Measurements from ENCODE around the gene RMC1.
"Not testable (repeated sequence)": the region's sequence is repeated elsewhere in the genome, so short reads cannot be mapped to it uniquely, and the experiment has no call there.

RMC1 gene

GRCh38 chr18:23498877-23499276 lies 4.4 kb upstream of the RMC1 start:
- DNase-seq (ENCODE audit: low read depth), result peak; percentile 81
- no peak overlapping the region for H3K4me3 ChIP-seq (ENCODE audit: low read length)
- TF ChIP-seq, protein P1, sequence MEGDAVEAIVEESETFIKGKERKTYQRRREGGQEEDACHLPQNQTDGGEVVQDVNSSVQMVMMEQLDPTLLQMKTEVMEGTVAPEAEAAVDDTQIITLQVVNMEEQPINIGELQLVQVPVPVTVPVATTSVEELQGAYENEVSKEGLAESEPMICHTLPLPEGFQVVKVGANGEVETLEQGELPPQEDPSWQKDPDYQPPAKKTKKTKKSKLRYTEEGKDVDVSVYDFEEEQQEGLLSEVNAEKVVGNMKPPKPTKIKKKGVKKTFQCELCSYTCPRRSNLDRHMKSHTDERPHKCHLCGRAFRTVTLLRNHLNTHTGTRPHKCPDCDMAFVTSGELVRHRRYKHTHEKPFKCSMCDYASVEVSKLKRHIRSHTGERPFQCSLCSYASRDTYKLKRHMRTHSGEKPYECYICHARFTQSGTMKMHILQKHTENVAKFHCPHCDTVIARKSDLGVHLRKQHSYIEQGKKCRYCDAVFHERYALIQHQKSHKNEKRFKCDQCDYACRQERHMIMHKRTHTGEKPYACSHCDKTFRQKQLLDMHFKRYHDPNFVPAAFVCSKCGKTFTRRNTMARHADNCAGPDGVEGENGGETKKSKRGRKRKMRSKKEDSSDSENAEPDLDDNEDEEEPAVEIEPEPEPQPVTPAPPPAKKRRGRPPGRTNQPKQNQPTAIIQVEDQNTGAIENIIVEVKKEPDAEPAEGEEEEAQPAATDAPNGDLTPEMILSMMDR (conservative IDR thresholded peaks at IDR 0.05; ENCODE audit: low read length), result peak; percentile 90

DNA sequence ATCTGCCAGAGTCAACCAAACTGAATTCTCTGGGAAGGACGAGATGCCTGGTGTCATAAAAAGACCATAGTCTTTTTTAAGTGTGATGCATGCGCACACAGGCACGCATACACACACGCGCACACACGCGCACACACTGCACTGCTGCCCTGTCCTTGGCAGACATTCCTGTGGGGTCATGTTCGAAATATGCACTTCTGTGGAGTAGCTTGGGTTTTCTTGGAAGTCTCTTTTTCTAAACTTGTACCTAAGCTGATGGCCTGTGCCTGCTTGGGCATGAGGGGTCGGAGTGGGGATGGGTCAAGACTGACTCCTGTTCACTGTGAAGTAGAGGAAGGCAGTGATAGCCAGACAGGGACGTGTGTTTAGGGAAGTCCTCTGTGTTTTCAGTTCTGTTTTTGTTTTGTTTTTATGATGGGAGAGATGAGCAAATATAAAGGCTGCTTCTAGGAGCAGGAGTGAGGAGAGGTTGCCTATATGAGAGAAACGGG lies 4.0 kb upstream of the RMC1 start:
- TF ChIP-seq, protein P1 (conservative IDR thresholded peaks at IDR 0.05; ENCODE audit: low read length), result no peak
- H3K4me3 ChIP-seq (ENCODE audit: low read length), result no peak overlapping the region
- peak; percentile 66 for DNase-seq (ENCODE audit: low read depth)

DNA sequence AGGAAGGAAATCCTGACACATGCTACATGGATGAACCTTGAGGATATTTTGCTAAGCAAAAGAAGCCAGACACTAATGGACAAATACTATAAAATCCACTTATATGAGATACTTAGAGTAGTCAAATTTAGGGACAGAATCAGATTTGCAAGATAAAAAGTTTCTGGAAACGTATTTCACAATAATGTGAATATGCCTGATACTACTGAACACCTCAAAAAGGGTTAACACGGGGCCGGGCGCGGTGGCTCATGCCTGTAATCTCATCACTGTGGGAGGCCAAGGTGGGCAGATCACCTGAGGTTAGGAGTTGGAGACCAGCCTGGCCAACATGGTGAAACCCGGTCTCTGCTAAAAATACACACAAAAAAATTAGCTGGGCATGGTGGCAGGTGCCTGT lies 1.7 kb upstream of the RMC1 start:
- TF ChIP-seq, protein P1 (conservative IDR thresholded peaks at IDR 0.05; ENCODE audit: low read length), result no peak
- no peak for DNase-seq (ENCODE audit: low read depth)
- no peak overlapping the region for H3K4me3 ChIP-seq (ENCODE audit: low read length)

GRCh38 chr18:23502516-23503037 lies 734 bp upstream of the RMC1 start:
- DNase-seq (ENCODE audit: low read depth), result no peak
- TF ChIP-seq, protein P1 (conservative IDR thresholded peaks at IDR 0.05; ENCODE audit: low read length), result no peak
- H3K4me3 ChIP-seq (ENCODE audit: low read length), result peak overlapping the region; percentile 86

- TF ChIP-seq, protein P1 (conservative IDR thresholded peaks at IDR 0.05; ENCODE audit: low read length), result no peak
- H3K4me3 ChIP-seq (ENCODE audit: low read length), result peak overlapping the region; percentile 77
- DNase-seq (ENCODE audit: low read depth), result peak; percentile 6
Measured at GRCh38 chr18:23503963-23504344, 643 bp downstream of the RMC1 start.

- TF ChIP-seq, protein P1 (conservative IDR thresholded peaks at IDR 0.05; ENCODE audit: low read length), result no peak
- H3K4me3 ChIP-seq (ENCODE audit: low read length), result peak overlapping the region; percentile 77
- no peak for DNase-seq (ENCODE audit: low read depth)
Measured at GRCh38 chr18:23504720-23505119, 1.4 kb downstream of the RMC1 start.

DNA sequence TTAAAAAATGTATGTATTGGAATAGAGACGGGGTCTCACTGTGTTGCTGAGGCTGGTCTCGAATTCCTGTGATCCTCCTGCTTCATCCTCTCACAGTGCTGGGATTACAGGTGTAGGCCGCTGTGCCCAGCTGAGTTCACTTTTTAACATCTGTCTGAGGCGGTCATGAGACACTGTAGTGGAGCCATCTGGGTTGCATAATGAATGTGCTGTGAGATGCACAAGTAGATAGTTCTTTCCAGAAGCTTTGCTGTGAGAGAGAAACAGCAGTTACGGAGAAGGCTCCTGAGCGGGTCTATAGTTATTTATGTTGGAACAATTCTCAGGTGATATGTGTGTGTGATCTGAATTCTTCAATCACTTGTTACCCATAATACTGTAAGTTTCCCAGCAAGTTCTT lies 3.1 kb downstream of the RMC1 start:
- TF ChIP-seq, protein P1 (conservative IDR thresholded peaks at IDR 0.05; ENCODE audit: low read length), result no peak
- H3K4me3 ChIP-seq (ENCODE audit: low read length), result no peak overlapping the region
- no peak for DNase-seq (ENCODE audit: low read depth)

GRCh38 chr18:23510923-23511322 lies 7.6 kb downstream of the RMC1 start:
- H3K4me3 ChIP-seq (ENCODE audit: low read length); DNase-seq (ENCODE audit: low read depth): not testable (repeated sequence)

GRCh38 chr18:23512216-23512615 lies 8.9 kb downstream of the RMC1 start:
- not testable (repeated sequence) for DNase-seq (ENCODE audit: low read depth); H3K4me3 ChIP-seq (ENCODE audit: low read length)
